AG10803 (cell line): ENCODE data around the gene PLPPR1.
"Not testable (repeated sequence)": the region's sequence is repeated elsewhere in the genome, so short reads cannot be mapped to it uniquely, and the experiment has no call there.

Experiments
- DNase-seq: peaks from one replicate; pipeline ENCODE4 v3.0.0; 2010; ENCODE audit warnings: low read depth
- H3K4me3 ChIP-seq: 2 replicates; pipeline ENCODE4 v1.5.1; 2011; ENCODE audit warnings: mild to moderate bottlenecking, low read length, control low read depth
- TF ChIP-seq, protein P1 (sequence below): conservative IDR thresholded peaks from 2 replicates; pipeline ENCODE4 v1.5.1; 2011; ENCODE audit warnings: mild to moderate bottlenecking, low read length, control low read depth, inconsistent platforms

PLPPR1 gene

DNA sequence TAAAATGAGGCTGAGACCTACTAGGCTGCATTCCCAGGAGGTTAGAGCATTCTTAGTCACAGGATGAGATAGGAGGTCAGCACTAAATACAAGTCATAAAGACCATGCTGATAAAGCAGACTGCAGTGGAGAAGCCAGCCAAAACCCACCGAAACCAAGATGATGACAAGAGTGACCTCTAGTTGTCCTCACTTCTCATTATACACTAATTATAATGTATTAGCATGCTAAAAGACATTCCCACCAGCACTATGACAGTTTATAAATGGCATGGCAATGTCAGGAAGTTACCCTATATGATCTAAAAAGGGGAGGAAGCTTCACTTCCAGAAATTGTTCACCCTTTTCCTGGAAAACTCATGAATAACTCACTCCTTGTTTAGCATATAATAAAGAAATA is 88.6 kb downstream of the PLPPR1 start:
- no peak overlapping the region for H3K4me3 ChIP-seq
- TF ChIP-seq, protein P1, sequence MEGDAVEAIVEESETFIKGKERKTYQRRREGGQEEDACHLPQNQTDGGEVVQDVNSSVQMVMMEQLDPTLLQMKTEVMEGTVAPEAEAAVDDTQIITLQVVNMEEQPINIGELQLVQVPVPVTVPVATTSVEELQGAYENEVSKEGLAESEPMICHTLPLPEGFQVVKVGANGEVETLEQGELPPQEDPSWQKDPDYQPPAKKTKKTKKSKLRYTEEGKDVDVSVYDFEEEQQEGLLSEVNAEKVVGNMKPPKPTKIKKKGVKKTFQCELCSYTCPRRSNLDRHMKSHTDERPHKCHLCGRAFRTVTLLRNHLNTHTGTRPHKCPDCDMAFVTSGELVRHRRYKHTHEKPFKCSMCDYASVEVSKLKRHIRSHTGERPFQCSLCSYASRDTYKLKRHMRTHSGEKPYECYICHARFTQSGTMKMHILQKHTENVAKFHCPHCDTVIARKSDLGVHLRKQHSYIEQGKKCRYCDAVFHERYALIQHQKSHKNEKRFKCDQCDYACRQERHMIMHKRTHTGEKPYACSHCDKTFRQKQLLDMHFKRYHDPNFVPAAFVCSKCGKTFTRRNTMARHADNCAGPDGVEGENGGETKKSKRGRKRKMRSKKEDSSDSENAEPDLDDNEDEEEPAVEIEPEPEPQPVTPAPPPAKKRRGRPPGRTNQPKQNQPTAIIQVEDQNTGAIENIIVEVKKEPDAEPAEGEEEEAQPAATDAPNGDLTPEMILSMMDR = no peak
- no peak for DNase-seq

DNA sequence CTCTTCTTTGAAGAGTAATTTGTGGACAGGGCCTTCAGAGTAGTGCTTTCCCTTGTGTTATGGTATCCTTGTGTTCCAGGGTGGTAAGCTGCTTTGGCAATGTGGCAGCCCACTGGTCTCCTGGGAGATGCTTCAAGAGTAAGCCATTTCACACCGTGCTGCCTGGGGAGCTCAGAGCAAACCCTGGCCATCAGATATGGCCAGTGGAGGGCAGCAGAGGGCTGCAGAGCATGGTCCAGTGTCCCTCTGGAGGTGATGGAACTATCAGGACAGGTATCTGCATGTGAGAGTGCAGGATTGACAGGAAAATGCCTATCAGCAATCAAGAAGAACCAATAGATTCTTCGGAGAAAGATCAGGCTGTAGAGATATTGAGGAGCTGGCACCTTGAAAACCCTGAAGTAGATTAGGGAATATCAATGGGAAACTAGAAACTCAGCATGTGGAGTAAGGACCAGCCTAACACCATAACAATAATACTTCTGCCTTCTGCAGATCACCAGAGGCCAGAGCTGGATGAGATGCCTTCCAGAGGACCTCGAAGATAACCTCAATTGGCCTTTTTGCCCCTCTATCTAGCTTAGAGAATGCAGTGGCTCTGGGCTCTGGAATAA is 90.8 kb downstream of the PLPPR1 start:
- TF ChIP-seq, protein P1 = peak; percentile 61
- no peak overlapping the region for H3K4me3 ChIP-seq
- peak; percentile 6 for DNase-seq

DNA sequence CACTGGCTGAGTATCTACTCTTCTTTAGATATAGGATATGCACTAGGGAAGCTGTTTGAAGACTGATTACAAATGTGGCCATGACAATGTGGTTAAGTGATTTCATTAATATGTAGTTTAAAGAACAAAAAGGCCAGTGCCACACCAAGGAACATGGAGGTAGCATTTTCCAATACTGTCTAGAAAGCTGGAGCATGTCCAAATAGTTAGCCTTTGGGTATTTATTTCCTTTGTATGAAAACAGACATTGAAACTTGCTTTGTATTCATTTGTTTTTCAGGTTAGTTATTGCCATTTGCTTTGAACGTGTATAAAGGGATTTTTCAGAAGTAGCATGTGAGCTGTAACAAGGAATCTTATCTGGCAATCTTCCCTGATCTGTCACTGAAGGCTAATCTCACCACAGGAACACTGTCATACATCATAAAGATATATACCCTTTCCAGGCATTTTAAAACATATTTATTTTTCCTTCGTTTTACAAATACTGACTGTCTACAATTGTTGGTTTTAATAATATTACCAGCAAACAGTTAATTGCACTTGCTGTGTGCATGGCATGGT is 93.4 kb downstream of the PLPPR1 start:
- H3K4me3 ChIP-seq = no peak overlapping the region
- DNase-seq = no peak
- TF ChIP-seq, protein P1 = no peak

DNA sequence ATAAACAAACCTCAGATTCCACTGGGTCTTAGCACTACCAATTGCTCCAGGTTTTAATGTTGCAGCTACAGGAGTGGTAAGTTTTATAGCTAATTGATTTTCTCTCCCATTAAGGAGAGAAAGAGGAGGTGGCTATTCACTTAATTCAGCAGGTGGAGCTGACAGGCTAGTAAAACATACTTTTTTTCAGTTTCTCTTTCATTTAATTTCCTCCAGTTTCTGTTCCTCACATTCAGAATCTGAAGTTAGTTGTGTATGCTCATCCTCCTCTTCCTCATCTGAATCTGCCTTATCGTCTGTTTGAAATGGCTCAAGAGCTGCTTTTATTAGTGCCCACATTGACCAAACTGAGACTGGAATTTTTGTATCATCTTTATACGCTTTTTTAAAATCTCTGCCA is 98.0 kb downstream of the PLPPR1 start:
- no peak overlapping the region for H3K4me3 ChIP-seq
- DNase-seq = no peak
- TF ChIP-seq, protein P1 = no peak

DNA sequence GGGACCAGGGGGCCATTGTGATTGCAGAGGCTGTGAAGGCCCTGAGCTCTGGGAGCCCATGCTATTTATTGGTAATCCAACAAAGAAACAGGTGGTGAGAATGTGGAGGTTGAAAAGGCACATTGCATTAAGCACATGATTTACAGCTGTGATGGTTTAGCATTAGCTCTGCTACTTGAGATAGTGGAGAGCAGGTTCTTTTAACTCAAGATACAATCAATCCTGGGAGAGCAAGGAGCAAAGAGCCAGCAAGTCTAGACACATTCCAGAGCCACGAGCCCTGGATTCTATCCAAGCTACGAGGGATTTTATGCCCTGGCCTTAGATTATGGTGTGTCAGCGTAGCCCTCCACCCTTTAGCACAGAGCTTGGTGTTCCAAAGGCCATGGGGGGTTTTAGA is 98.8 kb downstream of the PLPPR1 start:
- not testable (repeated sequence) for H3K4me3 ChIP-seq, DNase-seq

DNA sequence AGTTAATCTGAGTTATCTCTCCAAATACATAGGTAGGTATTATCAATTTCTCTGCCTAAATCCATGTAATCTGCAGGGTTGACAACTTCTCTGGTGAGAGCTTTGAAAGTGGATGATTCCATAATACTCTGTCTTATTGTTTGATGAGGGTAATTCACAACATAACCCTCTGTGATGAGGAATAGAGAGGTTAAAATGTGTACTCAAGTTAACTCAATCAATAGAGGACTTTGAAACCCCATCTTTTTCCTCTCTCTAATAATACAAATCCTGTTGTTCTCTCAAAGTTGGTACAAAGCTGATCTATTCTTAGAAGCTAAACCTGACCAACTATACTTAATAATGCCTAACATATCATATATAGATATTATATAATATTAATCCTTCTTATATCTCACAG is 100.1 kb downstream of the PLPPR1 start:
- H3K4me3 ChIP-seq = no peak overlapping the region
- TF ChIP-seq, protein P1 = no peak
- DNase-seq = no peak

DNA sequence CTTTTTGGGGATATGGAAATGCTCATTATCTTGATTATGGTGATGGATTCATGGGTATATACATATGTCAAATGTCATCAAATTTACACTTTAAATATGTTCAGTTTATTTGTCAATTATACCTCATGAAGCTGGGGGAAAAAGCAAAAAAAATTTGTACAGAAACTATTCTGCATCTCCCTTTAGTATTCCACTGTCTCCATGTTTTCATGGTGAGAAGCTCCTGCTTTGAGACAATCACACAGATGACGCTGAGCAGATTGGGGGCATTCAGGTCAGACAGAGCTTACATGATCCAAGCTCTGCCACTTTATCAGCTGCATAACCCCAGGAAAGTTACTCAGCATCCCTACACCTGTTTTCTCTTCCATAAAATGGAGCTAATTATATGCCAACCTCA is 101.5 kb downstream of the PLPPR1 start:
- H3K4me3 ChIP-seq = no peak overlapping the region
- no peak for DNase-seq
- TF ChIP-seq, protein P1 = no peak
